OCI-M1 (cell line): Measurements from ENCODE around the gene CCZ1B.
"Not testable (repeated sequence)": the region's sequence is repeated elsewhere in the genome, so short reads cannot be mapped to it uniquely, and the experiment has no call there.

Experiments used
- DNase-seq: peaks from one replicate; lab custom pipeline; 2025; lab: John Stamatoyannopoulos, UW

CCZ1B gene

GRCh38 chr7:6826151-6826550, at the start of gene CCZ1B:
TSS of gene CCZ1B (minus strand) at chr7:6826275. CDS start at chr7:6826197, 78 bp downstream.
- peak; percentile 89 for DNase-seq

- DNase-seq: not testable (repeated sequence)
These were observed 48.9 kb upstream of the CCZ1B start for GRCh38 chr7:6875022-6875421.

- DNase-seq: not testable (repeated sequence)
These were observed 46.3 kb upstream of the CCZ1B start for GRCh38 chr7:6872246-6872945.

GRCh38 chr7:6871421-6872144, 45.5 kb upstream of the CCZ1B start:
- not testable (repeated sequence) for DNase-seq

- not testable (repeated sequence) for DNase-seq
These were observed 38.7 kb upstream of the CCZ1B start for GRCh38 chr7:6864751-6865150.

- DNase-seq: not testable (repeated sequence)
These were observed 38.1 kb upstream of the CCZ1B start for GRCh38 chr7:6864188-6864587.

GRCh38 chr7:6862876-6863275, 36.8 kb upstream of the CCZ1B start:
- DNase-seq: not testable (repeated sequence)

GRCh38 chr7:6857721-6858314, 31.7 kb upstream of the CCZ1B start:
- peak; percentile 50 for DNase-seq

- DNase-seq: not testable (repeated sequence)
These were observed 29.6 kb upstream of the CCZ1B start for GRCh38 chr7:6855563-6856131.

- DNase-seq: not testable (repeated sequence)
These were observed 28.9 kb upstream of the CCZ1B start for GRCh38 chr7:6854747-6855562.

- DNase-seq: not testable (repeated sequence)
These were observed 27.6 kb upstream of the CCZ1B start for GRCh38 chr7:6853681-6854080.

- DNase-seq: not testable (repeated sequence)
These were observed 23.1 kb upstream of the CCZ1B start for GRCh38 chr7:6849127-6849526.

- not testable (repeated sequence) for DNase-seq
These were observed 21.7 kb upstream of the CCZ1B start for GRCh38 chr7:6847751-6848150.

- not testable (repeated sequence) for DNase-seq
These were observed 19.9 kb upstream of the CCZ1B start for GRCh38 chr7:6845971-6846449.

- DNase-seq: not testable (repeated sequence)
These were observed 17.6 kb upstream of the CCZ1B start for GRCh38 chr7:6843654-6844053.

- DNase-seq: not testable (repeated sequence)
These were observed 17.0 kb upstream of the CCZ1B start for GRCh38 chr7:6843092-6843491.

GRCh38 chr7:6842278-6842921, 16.3 kb upstream of the CCZ1B start:
- DNase-seq: not testable (repeated sequence)

GRCh38 chr7:6837081-6837480, 11.0 kb upstream of the CCZ1B start:
- DNase-seq: not testable (repeated sequence)

- not testable (repeated sequence) for DNase-seq
These were observed 9.4 kb upstream of the CCZ1B start for GRCh38 chr7:6835521-6835920.

- DNase-seq: no peak
These were observed 7.6 kb upstream of the CCZ1B start for GRCh38 chr7:6833636-6834035.
